ENCODE data around the gene TLE1. TPM values are rescaled to one million over a fixed set of nuclear protein-coding genes. Genes with fewer than 3 reads are reported as not detected.
A peak's percentile ranks its signal among the peaks of the same experiment; 100 is the strongest.
"Not testable (repeated sequence)": the region's sequence is repeated elsewhere in the genome, so short reads cannot be mapped to it uniquely, and the experiment has no call there.

TLE1 gene
- total and polyA plus RNA-seq, 12 donors: 33.3 to 76.9 (median 49.8) TPM

GRCh38 chr9:81688262-81689092 lies 870 bp downstream of the TLE1 start:
- H3K27ac ChIP-seq: peak overlapping the region; percentile 62 to 97 (median 84)
- peak overlapping the region; percentile 31 to 91 (median 70) for H3K4me3 ChIP-seq
- peak; percentile 62 to 82 (median 74) for DNase-seq
- H3K4me1 ChIP-seq (replicated peaks in 1 of 2): peaks cover 20 to 33% of the 10 kb centered on the region in 2 donors
- H3K9me3 ChIP-seq (replicated peaks in 1 of 3); H3K27me3 ChIP-seq; H3K36me3 ChIP-seq (replicated peaks in 1 of 2): not testable (repeated sequence)
- intact Hi-C loops (cut with DNase I): loop anchor here (10.0 kb wide), 2 partner anchors 64 to 164 kb away; no protein-coding TSS in a partner anchor
- peak in 1 of 2 donors; percentile 41 for TF ChIP-seq POLR2A (IDR thresholded peaks at IDR 0.05)
- WGBS, 4 donors: 0 to 1% (median 0%) methylated on average over 16 to 107 of the region's 107 CpGs

GRCh38 chr9:81687521-81688261 lies 1.7 kb downstream of the TLE1 start:
- H3K27ac ChIP-seq: peak overlapping the region; percentile 51 to 97 (median 84)
- 0 to 1% (median 0%) methylated on average over 35 to 51 of the region's 51 CpGs for WGBS, 4 donors
- no peaks in the 10 kb centered on the region for H3K9me3 ChIP-seq (replicated peaks in 1 of 3)
- H3K36me3 ChIP-seq (replicated peaks in 1 of 2): no peaks in the 10 kb centered on the region
- TF ChIP-seq CTCF (IDR thresholded peaks at IDR 0.05) (no peak), POLR2A (IDR thresholded peaks at IDR 0.05) (no peak)
- intact Hi-C loops (cut with DNase I): loop anchor here (10.0 kb wide), 2 partner anchors 63 to 163 kb away; no protein-coding TSS in a partner anchor
- H3K27me3 ChIP-seq: no peaks in the 10 kb centered on the region
- DNase-seq: peak; percentile 52 to 81 (median 68)
- H3K4me1 ChIP-seq (replicated peaks in 1 of 2): peaks cover 22 to 41% of the 10 kb centered on the region in 2 donors
- peak overlapping the region; percentile 31 to 91 (median 70) for H3K4me3 ChIP-seq

GRCh38 chr9:81686614-81687520 lies 2.5 kb downstream of the TLE1 start:
- H3K27ac ChIP-seq: peak overlapping the region; percentile 51 to 97 (median 84)
- no peaks in the 10 kb centered on the region for H3K27me3 ChIP-seq
- no peaks in the 10 kb centered on the region for H3K9me3 ChIP-seq (replicated peaks in 1 of 3)
- peaks cover 30 to 48% of the 10 kb centered on the region in 2 donors for H3K4me1 ChIP-seq (replicated peaks in 1 of 2)
- intact Hi-C loops (cut with DNase I): loop anchor here (10.0 kb wide), 2 partner anchors 62 to 162 kb away; no protein-coding TSS in a partner anchor
- WGBS, 4 donors: 3 to 4% (median 3%) methylated on average over 30 to 36 of the region's 36 CpGs
- peak; percentile 81 to 95 (median 88) for DNase-seq
- H3K4me3 ChIP-seq: peak overlapping the region; percentile 31 to 91 (median 64)
- no peaks in the 10 kb centered on the region for H3K36me3 ChIP-seq (replicated peaks in 1 of 2)
- peak in 1 of 2 donors; percentile 33 for TF ChIP-seq POLR2A (IDR thresholded peaks at IDR 0.05)
- peak; percentile 44 to 81 (median 72) for TF ChIP-seq CTCF (IDR thresholded peaks at IDR 0.05)

Measured in adrenal gland (tissue), 12 donors.